Activated T-helper 2 cell treated with anti-CD3 and anti-CD28 coated beads, Interferon-gamma antibody, Interleukin-2, Interleukin-4, amounts not matched to agents 10 μg/mL and 5 μg/mL and 100 μg/mL, durations not matched to agents 14 hours and 24 hours and 36 hours (primary cell): ENCODE data around the gene ZNF438. TPM values are rescaled to one million over a fixed set of nuclear protein-coding genes. Genes with fewer than 3 reads are reported as not detected.

ENCODE experiments used
- DNase-seq: peaks from one replicate; pipeline ENCODE4 v3.0.0; 2021; ENCODE audit warnings: low spot score
- H3K27ac Mint-ChIP-seq: one replicate; pipeline ENCODE4 v1.8.0; 2021; ENCODE audit warnings: mixed read lengths
- H3K27me3 Mint-ChIP-seq: one replicate; pipeline ENCODE4 v1.8.0; 2021; ENCODE audit warnings: low read depth, mixed read lengths
- H3K36me3 Mint-ChIP-seq: one replicate; pipeline ENCODE4 v1.8.0; 2021; ENCODE audit warnings: low read depth, mixed read lengths
- H3K4me1 Mint-ChIP-seq: one replicate; pipeline ENCODE4 v1.8.0; 2021; ENCODE audit warnings: low read depth, mixed read lengths
- H3K4me3 Mint-ChIP-seq: one replicate; pipeline ENCODE4 v1.8.0; 2021; ENCODE audit warnings: low read depth, mild to moderate bottlenecking, moderate library complexity, mixed read lengths
- H3K9me3 Mint-ChIP-seq: one replicate; pipeline ENCODE4 v1.8.0; 2021; ENCODE audit warnings: mixed read lengths
- intact Hi-C: fragments of 100-400 bp; cut with micrococcal nuclease; formaldehyde crosslinking; loops from one replicate; pipeline ENCODE4 v1.15.1; 2023
- total RNA-seq: library from RNA; stranded (reverse); gene quantifications from 2 replicates; pipeline ENCODE4 v1.2.3, GENCODE V29; 2022

Gene ZNF438
- total RNA-seq, 1 donor from 2014 or later = 6.1 TPM

DNA sequence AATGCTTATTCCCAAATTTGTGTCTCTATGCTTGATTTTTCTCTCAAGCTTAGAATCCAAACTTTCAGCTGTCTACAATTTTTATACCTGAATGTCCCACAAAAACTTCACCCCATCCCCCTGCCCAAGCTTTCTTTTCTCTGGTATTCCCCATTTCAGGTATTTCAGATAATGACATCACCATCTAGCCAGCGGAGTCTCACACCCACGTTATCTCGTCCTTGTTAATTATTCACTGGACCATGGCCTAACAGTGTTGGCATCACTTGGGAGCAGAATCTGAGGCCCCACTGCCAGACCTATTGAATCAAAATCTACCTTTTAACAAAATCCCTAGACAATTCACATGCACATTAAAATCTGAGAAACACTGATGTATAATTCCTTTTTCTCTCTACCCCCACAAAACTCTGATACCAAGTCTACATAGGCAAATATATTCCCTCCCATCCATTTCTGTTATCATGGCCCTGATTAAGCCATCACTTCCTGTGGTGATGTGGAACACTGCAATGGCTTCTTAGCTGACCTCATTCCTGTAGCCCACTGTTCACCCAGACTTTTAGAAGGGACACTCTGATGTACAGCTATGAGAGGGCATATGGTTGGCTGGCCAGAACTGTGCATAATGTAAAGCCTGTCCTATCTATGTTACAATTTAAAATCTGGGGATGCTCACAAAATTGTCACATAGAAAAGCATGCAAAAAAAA, 31.4 kb downstream of the ZNF438 start:
- peaks cover 22% of the 10 kb centered on the region for H3K36me3 Mint-ChIP-seq
- peaks cover 58% of the 10 kb centered on the region for H3K4me1 Mint-ChIP-seq
- H3K27me3 Mint-ChIP-seq = no peaks in the 10 kb centered on the region
- no peak for DNase-seq
- peak overlapping the region; percentile 0 for H3K27ac Mint-ChIP-seq
- H3K9me3 Mint-ChIP-seq = peaks cover 19% of the 10 kb centered on the region
- H3K4me3 Mint-ChIP-seq = peak overlapping the region; percentile 23
- intact Hi-C loops = no loop called here

DNA sequence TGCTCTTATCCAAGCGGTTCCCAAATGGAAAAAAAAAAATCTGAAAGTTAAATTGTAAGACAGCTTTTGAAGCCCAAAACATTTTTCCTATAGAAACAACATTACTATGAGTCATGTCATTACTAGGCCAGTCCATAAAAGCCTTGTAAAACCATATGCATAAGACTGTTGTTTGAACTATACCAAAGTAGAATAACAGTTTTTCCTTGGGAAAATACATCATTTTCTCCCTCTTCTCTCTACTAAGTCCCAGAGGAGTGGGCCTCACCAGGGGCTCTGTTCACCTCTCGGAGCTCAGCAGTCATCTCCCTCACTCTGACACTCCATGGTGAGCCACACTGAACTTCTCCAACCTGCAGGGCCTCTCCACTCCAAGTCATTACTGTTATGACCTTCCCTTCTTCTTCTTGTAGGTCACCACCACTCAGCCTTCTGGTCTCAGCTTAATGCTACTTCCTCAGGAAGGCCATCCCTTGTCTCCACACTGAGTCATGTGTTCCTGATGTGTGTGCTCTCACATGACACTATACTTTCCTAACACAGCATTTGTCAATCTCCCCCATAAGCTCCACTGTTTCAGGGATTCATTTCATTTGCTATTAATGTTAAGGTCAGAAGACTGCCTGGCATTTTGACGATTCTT, 32.5 kb downstream of the ZNF438 start:
- no peak for DNase-seq

DNA sequence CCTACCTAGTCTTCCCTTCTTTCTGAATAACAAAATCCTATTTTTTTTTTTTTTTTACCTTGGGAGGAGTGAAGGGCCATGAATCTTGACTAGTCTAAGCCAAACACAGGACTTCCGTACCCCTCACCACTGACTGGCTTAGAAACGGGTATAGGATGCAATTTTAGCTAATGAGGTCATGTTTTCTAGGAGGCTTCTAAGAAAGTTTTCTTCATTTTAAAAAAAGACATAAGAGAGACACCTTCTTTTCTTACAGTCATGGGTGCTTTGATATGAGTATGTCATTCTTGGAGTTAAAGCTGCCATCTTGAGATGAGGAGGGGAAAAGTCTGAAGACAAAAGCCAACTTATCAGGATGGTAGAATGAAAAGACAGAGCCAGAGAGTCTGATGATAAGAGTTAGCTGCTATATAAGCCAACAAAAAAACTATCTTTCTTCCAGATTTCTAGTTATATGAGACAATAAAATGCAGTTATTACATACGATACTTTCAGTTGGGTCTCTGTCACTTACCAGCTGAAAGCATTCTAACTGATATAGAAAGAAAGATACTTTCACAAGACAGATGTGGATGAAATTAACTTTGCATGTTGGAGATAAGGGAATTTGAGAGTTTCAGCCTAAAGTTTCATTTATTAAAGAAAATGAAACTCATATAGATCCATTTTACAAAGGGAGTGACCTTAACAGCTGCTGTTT, 34.0 kb downstream of the ZNF438 start:
- Mint-ChIP-seq H3K27me3 (no peaks in the 10 kb centered on the region), H3K36me3 (peaks cover 40% of the 10 kb centered on the region), H3K27ac (peak overlapping the region; percentile 88), H3K9me3 (peaks cover 38% of the 10 kb centered on the region), H3K4me1 (peaks cover 43% of the 10 kb centered on the region), H3K4me3 (peak overlapping the region; percentile 57)
- intact Hi-C loops = loop anchor here (1.0 to 5.0 kb wide), 4 partner anchors 11 to 345 kb away; partner anchors contain the start of gene ZNF438
- no peak for DNase-seq

More for the DNA sequence above, 32.5 kb downstream of the ZNF438 start:
- intact Hi-C loops = loop anchor here (2.0 to 5.0 kb wide), 2 partner anchors 32 to 343 kb away; partner anchors contain the start of gene ZNF438
- Mint-ChIP-seq H3K4me1 (peaks cover 48% of the 10 kb centered on the region), H3K4me3 (peak overlapping the region; percentile 73), H3K27ac (peak overlapping the region; percentile 93), H3K9me3 (peaks cover 29% of the 10 kb centered on the region), H3K36me3 (peaks cover 30% of the 10 kb centered on the region), H3K27me3 (no peaks in the 10 kb centered on the region)

DNA sequence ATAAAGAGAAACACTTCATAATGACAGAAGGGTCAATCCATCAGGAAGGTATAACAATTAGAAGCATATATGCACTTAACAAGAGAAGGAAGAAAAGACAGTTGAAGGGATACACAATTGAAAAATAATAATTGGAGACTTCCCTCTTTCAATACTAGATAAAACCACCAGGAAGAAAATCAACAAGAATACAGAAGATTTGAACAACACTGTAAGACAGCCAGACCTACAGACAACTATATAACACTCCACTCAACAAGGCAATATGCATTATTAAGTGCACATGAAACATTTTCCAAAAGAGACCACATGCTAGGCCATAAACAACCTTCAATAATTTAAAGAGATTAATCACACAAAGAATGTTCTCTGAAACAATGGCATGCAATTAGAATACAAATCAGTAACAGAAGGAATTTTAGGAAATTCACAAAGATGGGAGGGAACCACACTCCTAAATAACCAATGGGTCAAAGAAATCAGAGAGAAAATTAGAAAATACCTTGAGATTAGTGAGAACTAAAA, 35.1 kb downstream of the ZNF438 start:
- H3K27me3 Mint-ChIP-seq = no peaks in the 10 kb centered on the region
- peaks cover 40% of the 10 kb centered on the region for H3K9me3 Mint-ChIP-seq
- peak overlapping the region; percentile 88 for H3K27ac Mint-ChIP-seq
- intact Hi-C loops = loop anchor here (5.0 kb wide), 1 partner anchor 346 kb away; no protein-coding TSS in a partner anchor
- peak overlapping the region; percentile 24 for H3K4me3 Mint-ChIP-seq
- H3K36me3 Mint-ChIP-seq = peaks cover 38% of the 10 kb centered on the region
- DNase-seq = no peak
- peaks cover 43% of the 10 kb centered on the region for H3K4me1 Mint-ChIP-seq

DNA sequence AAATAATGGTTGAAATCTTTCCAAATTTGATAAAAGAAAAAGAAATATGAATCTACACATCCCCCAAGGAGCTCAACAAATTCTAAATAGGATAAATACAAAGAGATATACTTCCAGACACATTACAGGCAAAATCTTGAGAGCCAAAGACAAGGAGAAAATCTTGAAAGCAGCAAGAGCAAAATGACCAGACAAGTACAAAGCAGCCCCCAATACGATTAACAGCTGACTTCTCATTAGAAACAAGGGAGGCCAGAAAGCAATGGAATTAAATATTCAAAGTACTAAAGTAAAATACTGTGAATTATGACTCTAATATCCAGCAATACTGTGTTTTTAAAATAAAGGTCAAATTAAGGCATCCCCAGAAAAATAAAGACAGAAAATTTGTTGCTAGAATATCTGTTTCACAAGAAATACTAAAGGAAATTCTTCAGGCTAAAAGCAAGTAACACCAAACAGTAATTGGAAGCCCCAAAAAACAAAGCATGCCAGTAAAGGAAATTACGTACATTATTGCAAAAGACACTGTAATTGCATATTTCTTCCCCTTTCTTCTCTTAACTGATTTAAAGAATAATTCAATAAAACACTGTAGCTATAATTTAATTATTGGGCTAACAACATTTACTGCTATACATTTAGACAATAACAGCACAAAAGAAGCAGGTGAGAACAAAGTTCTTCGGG, 36.4 kb downstream of the ZNF438 start:
- Mint-ChIP-seq H3K27ac (no peak overlapping the region), H3K36me3 (peaks cover 38% of the 10 kb centered on the region), H3K4me3 (no peak overlapping the region), H3K4me1 (peaks cover 42% of the 10 kb centered on the region), H3K9me3 (peaks cover 40% of the 10 kb centered on the region), H3K27me3 (no peaks in the 10 kb centered on the region)
- DNase-seq = no peak
- intact Hi-C loops = loop anchor here (5.0 kb wide), 1 partner anchor 347 kb away; no protein-coding TSS in a partner anchor

DNA sequence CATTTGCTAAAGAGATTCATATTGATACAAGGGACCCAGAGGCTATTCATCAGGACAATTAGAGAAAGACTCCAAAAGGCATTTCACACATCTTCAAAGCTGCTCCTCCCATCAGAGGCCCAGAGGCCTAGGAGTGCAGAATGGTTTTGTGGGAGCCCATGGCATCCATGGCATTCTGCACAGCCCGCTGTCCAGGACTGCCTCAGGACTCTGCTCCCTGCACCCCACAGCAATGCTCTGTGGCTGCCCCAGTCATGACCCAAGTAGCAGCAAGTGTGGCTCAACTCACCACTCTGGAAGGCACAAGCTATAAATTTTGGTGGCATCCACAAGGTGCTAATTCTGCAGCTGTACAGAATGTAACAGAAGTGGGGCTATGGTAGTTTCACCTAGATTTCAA, 38.5 kb downstream of the ZNF438 start:
- Mint-ChIP-seq H3K4me3 (no peak overlapping the region), H3K9me3 (peaks cover 40% of the 10 kb centered on the region)
- intact Hi-C loops = no loop called here

DNA sequence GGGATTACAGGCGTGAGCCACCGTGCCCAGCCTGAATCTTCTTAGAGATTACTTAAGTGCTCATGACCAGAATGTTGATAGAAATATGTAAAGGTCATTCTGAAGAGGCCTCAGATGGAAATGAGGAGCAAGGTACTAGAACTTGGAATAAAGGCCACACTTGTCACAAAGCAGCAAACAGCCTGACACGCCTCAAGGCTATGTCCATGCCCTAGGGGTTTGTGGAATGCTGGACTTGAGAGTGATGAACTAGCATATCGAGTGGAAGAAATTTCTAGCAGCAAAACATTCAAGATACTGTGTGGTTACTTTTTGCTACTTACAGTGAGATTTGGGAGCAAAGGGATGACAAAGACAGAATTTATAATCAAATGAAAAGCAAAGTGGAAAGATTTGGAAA, 39.0 kb downstream of the ZNF438 start:
- H3K27me3 Mint-ChIP-seq = no peaks in the 10 kb centered on the region
- DNase-seq = no peak
- H3K4me3 Mint-ChIP-seq = no peak overlapping the region
- H3K9me3 Mint-ChIP-seq = peaks cover 40% of the 10 kb centered on the region
- peaks cover 39% of the 10 kb centered on the region for H3K36me3 Mint-ChIP-seq
- intact Hi-C loops = no loop called here
- peaks cover 32% of the 10 kb centered on the region for H3K4me1 Mint-ChIP-seq
- H3K27ac Mint-ChIP-seq = no peak overlapping the region

More for the DNA sequence above, 38.5 kb downstream of the ZNF438 start:
- no peak overlapping the region for H3K27ac Mint-ChIP-seq
- peaks cover 36% of the 10 kb centered on the region for H3K4me1 Mint-ChIP-seq
- peaks cover 38% of the 10 kb centered on the region for H3K36me3 Mint-ChIP-seq
- no peak for DNase-seq
- H3K27me3 Mint-ChIP-seq = no peaks in the 10 kb centered on the region

DNA sequence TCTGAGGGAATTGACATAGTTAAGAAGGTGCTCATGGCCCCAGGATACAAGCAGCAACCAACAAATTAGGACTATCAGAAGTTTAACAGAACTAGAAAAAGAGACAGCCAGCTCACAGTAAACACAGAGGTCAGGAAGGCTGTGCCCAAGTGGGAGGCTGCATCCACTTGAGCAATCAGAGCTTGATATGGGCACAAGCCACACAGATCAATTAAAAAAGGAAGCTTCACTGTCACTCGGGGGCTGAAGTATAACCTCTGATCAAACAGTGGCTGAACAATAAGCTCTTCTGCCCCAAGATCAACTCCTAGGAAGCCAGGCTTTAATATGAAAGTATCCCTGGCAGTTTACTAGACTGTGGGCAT, 40.0 kb downstream of the ZNF438 start:
- H3K36me3 Mint-ChIP-seq = peaks cover 36% of the 10 kb centered on the region
- peaks cover 24% of the 10 kb centered on the region for H3K4me1 Mint-ChIP-seq
- DNase-seq = no peak
- intact Hi-C loops = no loop called here
- H3K9me3 Mint-ChIP-seq = peaks cover 34% of the 10 kb centered on the region
- H3K27ac Mint-ChIP-seq = no peak overlapping the region
- H3K4me3 Mint-ChIP-seq = no peak overlapping the region
- no peaks in the 10 kb centered on the region for H3K27me3 Mint-ChIP-seq

DNA sequence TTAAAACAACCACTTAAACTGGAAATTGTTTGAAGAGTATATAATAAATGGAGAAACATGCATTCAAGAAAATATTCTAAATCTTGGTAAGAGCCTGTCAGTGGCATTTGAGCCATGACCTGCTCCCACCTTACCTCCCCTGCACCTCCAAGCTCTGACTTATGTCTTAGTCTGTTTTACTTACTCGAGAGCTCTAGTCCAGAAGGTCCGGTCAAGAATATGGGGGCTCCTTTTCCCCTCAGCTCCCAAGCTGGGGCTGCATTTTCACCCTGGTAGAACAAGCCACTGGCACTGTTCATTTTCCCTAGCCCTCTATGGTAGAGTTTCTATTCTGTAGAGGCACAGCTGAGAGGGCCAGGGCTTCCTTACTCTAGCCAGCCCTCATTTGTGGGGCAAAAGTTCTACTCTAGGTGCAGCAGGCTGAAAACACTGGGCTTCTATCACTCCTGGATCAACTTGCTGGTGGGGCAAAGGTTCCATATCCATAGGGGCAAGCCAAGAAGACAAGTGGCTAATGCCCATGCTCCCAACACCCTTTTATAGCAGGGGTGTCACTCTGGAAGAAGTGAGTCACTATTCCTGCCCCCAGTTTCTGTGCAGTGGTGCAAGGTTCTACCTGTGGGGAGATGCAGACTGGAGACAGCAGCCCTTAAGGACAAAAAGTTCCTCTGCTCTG, 40.6 kb downstream of the ZNF438 start:
- intact Hi-C loops = no loop called here
- DNase-seq = no peak
- Mint-ChIP-seq H3K36me3 (peaks cover 36% of the 10 kb centered on the region), H3K27ac (no peak overlapping the region), H3K4me1 (peaks cover 22% of the 10 kb centered on the region), H3K4me3 (peak overlapping the region; percentile 14), H3K27me3 (no peaks in the 10 kb centered on the region), H3K9me3 (peaks cover 29% of the 10 kb centered on the region)

DNA sequence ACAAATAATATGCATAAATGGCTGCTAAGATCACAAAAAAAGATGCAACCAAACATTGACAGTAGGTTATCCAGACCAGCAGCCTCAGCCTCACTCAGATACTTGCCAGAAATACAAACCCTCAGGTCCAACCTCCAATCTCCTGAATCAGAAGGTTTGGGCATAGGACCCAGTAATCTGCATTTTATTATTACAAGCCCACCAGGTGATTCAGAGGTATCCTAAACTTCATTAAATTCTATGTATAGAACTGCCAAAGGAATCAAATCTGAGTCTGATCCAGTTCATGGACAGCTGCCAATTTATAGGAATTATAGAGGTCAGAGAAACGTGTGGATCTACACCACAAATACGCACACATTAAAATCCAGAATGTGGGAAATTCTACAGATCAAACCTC, 41.3 kb downstream of the ZNF438 start:
- intact Hi-C loops = no loop called here
- H3K4me1 Mint-ChIP-seq = peaks cover 23% of the 10 kb centered on the region

DNA sequence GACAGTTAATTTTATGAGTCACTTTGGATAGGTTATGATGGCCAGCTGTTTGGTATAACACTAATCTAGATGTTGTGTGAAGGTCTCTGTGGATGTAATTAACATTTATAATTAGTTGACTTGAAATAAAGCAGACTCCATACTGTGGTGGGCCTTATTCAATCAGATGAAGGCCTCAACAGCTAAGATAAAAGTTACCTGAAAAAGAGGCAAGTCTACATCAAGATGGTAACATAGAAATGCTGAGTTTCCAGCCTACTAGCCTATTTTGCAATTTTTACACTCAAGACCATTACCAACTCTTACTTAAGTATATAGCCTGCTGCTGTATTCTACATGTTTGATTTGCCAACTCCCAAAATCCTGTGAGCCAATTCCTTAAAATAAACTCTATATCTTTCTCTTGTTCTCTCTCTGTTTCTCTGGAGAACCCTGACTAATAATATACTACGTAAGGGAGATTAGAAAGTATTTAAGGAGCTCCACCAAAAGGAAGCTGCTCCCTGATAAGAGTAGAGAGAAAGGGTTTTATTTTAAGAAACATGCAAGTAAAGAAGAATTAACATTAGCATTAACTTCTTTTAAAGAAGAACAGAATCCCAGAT, 42.7 kb downstream of the ZNF438 start:
- intact Hi-C loops = loop anchor here (5.0 to 10.0 kb wide), 5 partner anchors 106 to 328 kb away; partner anchors contain the start of gene ZEB1
- Mint-ChIP-seq H3K4me1 (peaks cover 30% of the 10 kb centered on the region), H3K9me3 (peaks cover 8% of the 10 kb centered on the region), H3K27me3 (no peaks in the 10 kb centered on the region), H3K27ac (peak overlapping the region; percentile 65), H3K4me3 (peak overlapping the region; percentile 66), H3K36me3 (peaks cover 22% of the 10 kb centered on the region)
- DNase-seq = no peak

More for the DNA sequence above, 41.3 kb downstream of the ZNF438 start:
- no peaks in the 10 kb centered on the region for H3K27me3 Mint-ChIP-seq
- DNase-seq = no peak
- no peak overlapping the region for H3K27ac Mint-ChIP-seq
- peak overlapping the region; percentile 21 for H3K4me3 Mint-ChIP-seq
- H3K9me3 Mint-ChIP-seq = peaks cover 22% of the 10 kb centered on the region
- peaks cover 30% of the 10 kb centered on the region for H3K36me3 Mint-ChIP-seq
